ENCODE results near the gene FERMT2.
A peak's percentile ranks its signal among the peaks of the same experiment; 100 is the strongest.

The FERMT2 gene

DNA sequence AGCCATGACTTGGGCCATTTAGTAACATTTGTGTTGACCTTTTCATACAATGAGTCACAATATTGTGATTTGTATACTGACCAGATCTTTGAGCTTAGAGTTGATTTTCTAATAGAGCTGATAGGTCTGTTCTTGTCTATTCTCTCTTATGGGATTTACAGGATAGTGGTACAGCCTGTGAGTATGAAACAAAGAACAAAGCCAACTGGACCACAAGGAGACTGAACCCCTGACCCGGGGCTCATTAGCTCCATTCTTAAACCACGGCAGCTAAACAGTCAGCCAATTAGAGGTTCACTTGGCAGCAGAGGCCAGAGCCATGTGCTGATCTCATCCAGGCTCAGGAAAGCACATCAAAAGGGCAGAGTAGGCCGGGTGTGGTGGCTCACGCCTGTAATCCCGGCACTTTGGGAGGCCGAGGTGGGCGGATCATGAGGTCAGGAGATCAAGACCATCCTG is 100.4 kb downstream of the FERMT2 start:
- H3K27me3 Mint-ChIP-seq, result no peaks in the 10 kb centered on the region
- H3K4me3 Mint-ChIP-seq, result no peak overlapping the region
- H3K27ac Mint-ChIP-seq, result no peak overlapping the region
- H3K36me3 Mint-ChIP-seq (ENCODE audit: low read depth), result no peaks in the 10 kb centered on the region
- no peaks in the 10 kb centered on the region for H3K4me1 Mint-ChIP-seq
- no peak for ATAC-seq
- H3K9me3 Mint-ChIP-seq, result no peaks in the 10 kb centered on the region
- DNase-seq, result no peak

DNA sequence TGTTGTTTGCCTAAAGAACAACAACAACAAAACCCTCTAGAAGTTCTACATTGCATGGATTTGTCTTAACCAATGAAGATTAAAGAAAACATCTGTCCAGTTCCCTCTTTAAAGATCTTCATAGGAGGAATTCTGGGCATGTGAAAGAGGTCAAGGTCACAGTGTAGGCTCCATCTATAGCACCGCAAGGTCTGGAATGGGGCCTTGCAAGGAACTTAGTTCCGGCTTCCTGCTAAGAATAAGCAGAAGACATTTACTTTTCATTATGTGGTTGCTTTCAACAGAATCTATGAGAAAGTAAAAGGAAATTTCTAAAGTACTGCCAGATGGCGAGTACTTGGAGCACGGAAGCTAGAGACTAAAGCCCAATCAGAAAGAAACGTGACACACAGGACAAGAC is 102.2 kb downstream of the FERMT2 start:
- no peak overlapping the region for H3K4me3 Mint-ChIP-seq
- DNase-seq (no peak), ATAC-seq (no peak)
- H3K9me3 Mint-ChIP-seq, result no peaks in the 10 kb centered on the region
- H3K27ac Mint-ChIP-seq, result no peak overlapping the region
- no peaks in the 10 kb centered on the region for H3K27me3 Mint-ChIP-seq
- H3K36me3 Mint-ChIP-seq (ENCODE audit: low read depth), result no peaks in the 10 kb centered on the region
- no peaks in the 10 kb centered on the region for H3K4me1 Mint-ChIP-seq

DNA sequence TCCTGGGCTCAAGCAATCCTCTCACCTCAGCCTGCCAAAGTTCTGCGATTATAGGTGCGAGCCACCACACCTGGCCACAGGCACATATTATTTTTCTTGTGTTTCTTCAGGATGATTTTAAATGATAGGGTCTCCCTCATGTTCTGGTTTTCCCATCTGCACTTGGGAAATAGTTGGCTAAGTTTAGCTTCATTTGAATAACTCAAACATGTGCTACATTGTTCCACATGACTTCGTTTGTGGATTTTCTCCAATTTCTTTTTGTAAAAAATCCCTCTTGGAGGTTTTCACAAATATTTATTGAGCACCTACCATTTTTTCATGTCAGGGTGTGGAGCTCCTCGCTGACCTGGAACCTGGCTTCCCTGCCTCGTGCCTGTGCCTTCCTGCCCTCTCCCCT is 104.3 kb downstream of the FERMT2 start:
- DNase-seq, result no peak
- Mint-ChIP-seq H3K36me3 (ENCODE audit: low read depth) (no peaks in the 10 kb centered on the region), H3K27me3 (no peaks in the 10 kb centered on the region), H3K4me1 (no peaks in the 10 kb centered on the region), H3K27ac (peak overlapping the region; percentile 9), H3K9me3 (no peaks in the 10 kb centered on the region), H3K4me3 (no peak overlapping the region)
- ATAC-seq, result no peak

DNA sequence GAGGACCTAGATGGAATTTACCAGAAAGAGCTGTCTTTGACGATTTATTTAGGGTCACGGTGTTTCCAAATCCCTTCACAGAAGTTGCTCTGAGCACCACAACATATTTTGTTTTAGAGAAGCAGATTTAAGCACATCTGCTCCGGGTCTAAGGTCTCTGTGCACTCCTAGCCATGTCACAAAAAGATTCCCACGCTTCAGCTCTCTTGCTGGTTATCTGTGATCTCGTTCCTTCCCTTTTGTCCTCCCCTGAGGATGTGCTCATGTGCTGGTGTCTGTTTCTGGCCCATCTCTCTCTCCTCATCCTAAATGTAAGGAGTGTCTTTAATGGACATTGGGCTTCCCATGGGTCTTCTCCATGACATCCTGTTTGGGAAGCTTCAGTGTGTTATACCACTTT is 105.8 kb downstream of the FERMT2 start:
- Mint-ChIP-seq H3K9me3 (no peaks in the 10 kb centered on the region), H3K36me3 (ENCODE audit: low read depth) (no peaks in the 10 kb centered on the region), H3K4me3 (no peak overlapping the region), H3K4me1 (no peaks in the 10 kb centered on the region), H3K27ac (no peak overlapping the region), H3K27me3 (no peaks in the 10 kb centered on the region)
- ATAC-seq, result no peak
- no peak for DNase-seq

DNA sequence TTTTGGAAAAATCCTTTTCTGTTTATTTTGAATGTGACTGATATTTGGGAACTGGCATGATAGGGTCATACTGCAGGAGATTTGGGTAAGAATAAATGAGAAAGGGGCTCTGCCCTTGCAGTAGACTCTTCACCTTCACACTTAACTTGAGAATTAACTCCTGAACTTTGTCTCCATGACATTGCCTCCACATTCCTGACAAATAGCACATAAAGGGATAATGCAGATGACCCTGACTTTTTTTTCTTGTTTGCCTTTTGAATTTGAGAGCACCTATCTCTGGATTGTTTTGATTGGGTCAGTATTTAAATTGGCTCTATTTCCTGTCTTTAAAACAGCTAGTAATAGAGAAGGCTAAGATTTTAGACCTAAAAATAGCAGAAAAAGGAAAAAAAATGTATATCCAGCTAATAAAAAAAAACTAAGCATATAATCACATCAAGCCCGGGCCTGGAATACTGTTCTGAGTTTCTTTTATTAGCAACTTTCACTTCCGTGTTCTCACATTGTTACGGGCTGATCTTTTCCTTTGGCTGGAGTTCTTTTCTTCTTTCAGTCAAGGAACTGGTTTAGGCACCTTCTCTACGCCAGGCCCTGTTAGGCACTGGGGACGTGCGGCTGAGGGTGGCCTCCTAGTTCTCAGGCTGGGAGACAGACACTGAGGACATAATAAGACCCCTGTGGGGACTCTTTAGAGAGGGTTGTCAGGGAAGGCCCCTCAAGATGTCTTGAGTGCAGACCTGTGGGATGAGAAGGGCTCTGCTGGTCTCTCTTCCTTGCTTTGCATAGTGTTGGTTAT is 106.4 kb downstream of the FERMT2 start:
- ATAC-seq, result no peak
- no peak for DNase-seq
- no peaks in the 10 kb centered on the region for H3K4me1 Mint-ChIP-seq
- H3K4me3 Mint-ChIP-seq, result no peak overlapping the region
- H3K9me3 Mint-ChIP-seq, result no peaks in the 10 kb centered on the region
- H3K36me3 Mint-ChIP-seq (ENCODE audit: low read depth), result no peaks in the 10 kb centered on the region
- no peaks in the 10 kb centered on the region for H3K27me3 Mint-ChIP-seq
- no peak overlapping the region for H3K27ac Mint-ChIP-seq

DNA sequence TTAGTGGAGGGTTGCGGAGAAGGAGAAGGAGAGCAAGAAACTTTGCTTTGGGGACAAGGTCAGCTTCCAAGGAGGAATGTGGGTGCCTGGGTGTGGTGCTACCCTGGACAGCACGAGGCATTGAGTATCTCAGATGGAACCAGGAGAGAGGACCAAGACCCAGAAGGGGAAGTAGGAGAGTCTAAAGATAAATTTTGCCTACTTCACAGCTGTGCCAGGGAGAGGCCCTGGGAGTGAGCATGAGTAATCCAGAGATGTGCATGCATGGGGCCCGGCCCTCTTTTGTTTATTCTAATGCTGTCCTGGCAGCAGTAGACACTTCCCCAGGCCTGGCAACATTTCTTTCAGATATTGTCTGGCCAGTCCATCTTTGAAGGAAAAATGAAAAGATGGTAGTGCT is 110.0 kb downstream of the FERMT2 start:
- Mint-ChIP-seq H3K4me1 (no peaks in the 10 kb centered on the region), H3K36me3 (ENCODE audit: low read depth) (no peaks in the 10 kb centered on the region), H3K27me3 (no peaks in the 10 kb centered on the region), H3K9me3 (no peaks in the 10 kb centered on the region), H3K27ac (no peak overlapping the region), H3K4me3 (no peak overlapping the region)
- no peak for DNase-seq
- no peak for ATAC-seq

DNA sequence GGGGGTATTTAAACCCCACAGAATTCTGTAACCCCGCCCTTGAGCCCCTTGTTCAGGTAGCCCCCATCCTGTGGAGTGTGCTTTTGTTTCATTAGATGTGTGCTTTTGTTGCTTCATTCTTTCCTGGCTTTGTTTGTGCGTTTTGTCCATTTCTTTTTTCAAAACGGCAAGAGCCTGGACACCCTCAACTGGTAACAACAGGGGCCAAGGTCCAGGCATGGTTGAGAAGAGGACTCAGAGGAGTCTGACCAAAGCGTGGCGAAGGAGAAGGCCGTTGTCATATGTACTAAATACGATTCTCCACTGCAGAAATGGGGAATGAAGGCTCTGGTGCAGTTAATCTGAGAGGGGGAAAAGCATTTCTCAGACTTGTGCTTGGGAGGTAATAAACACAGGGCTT is 113.4 kb downstream of the FERMT2 start:
- no peaks in the 10 kb centered on the region for H3K36me3 Mint-ChIP-seq (ENCODE audit: low read depth)
- no peak overlapping the region for H3K4me3 Mint-ChIP-seq
- no peak for DNase-seq
- no peak for ATAC-seq
- H3K27ac Mint-ChIP-seq, result no peak overlapping the region
- no peaks in the 10 kb centered on the region for H3K9me3 Mint-ChIP-seq
- no peaks in the 10 kb centered on the region for H3K4me1 Mint-ChIP-seq
- H3K27me3 Mint-ChIP-seq, result no peaks in the 10 kb centered on the region

DNA sequence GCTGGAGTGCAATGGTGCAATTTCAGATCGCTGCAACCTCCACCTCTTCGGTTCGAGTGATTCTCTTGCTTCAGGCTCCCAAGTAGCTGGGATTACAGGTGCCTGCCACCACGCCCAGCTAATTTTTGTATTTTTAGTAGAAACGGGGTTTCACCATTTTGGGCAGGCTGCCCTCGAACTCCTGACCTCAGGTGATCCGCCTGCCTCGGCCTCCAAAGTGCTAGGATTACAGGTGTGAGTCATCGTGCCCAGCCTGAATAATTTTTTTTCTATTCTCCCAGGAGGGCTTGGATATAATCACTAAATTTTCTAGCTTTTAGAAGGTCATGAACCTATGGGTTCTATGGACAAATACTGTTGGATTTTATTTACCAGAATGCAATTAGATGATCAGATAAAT is 114.8 kb downstream of the FERMT2 start:
- H3K4me3 Mint-ChIP-seq, result no peak overlapping the region
- H3K27me3 Mint-ChIP-seq, result no peaks in the 10 kb centered on the region
- ATAC-seq, result no peak
- H3K9me3 Mint-ChIP-seq, result no peaks in the 10 kb centered on the region
- H3K36me3 Mint-ChIP-seq (ENCODE audit: low read depth), result no peaks in the 10 kb centered on the region
- H3K27ac Mint-ChIP-seq, result no peak overlapping the region
- DNase-seq, result no peak
- no peaks in the 10 kb centered on the region for H3K4me1 Mint-ChIP-seq

DNA sequence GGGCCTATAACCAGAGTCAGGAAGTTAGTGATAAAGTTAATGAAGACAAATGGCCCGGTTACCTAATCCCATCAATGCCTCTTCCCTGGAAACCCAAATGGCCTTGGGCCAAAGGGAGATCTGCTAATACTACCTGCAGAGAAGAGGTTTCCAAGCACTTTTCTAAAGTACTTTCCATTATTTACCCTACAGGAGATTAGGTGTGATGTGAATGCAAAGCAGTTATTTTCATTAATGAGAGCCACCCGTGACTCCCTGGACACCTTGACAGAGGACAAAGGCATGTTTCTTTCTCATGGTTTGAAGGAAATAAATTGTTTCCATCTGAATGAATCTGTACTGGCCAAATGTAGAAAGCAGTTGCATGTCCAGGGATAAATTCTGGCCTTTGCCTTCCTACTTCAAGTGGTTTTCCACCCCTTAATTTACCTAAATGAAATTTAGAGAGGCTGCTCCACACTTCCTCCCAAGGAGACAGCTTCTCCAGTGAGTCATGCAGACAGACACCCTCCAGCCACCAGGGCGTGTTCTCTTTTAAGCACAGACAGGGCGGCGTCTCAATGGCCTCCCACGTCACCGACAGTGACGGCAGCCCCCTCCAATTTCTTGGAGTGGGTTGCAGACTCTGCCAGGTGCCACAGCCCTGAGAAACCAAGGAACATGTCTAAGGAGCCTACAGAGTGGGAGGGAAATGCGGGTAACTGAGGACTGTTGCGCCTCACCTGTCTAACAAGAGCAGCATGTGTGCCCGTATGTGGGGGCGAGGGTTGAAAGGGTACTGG is 115.5 kb downstream of the FERMT2 start:
- DNase-seq (no peak), ATAC-seq (no peak)
- Mint-ChIP-seq H3K4me3 (no peak overlapping the region), H3K36me3 (ENCODE audit: low read depth) (no peaks in the 10 kb centered on the region), H3K27ac (no peak overlapping the region), H3K9me3 (no peaks in the 10 kb centered on the region), H3K27me3 (no peaks in the 10 kb centered on the region), H3K4me1 (no peaks in the 10 kb centered on the region)

DNA sequence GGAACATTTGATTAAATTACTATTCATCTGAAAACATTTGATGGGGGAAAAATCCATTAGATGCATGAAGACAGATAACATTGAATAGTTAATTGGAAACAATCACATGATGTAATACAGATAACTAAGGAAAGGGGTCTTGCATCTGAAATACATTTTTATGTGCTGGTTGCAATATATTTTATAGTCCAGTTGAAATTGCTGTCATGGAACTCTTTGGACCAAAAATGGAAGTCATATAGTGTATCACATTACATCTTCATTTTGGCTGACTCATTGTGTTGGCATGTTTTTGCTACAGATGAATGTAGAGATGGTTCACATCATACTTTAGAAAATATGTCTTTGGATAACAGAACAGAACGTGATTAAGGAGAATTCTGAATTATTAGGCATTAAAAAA is 116.4 kb downstream of the FERMT2 start:
- Mint-ChIP-seq H3K36me3 (ENCODE audit: low read depth) (no peaks in the 10 kb centered on the region), H3K9me3 (no peaks in the 10 kb centered on the region), H3K27ac (no peak overlapping the region), H3K4me1 (no peaks in the 10 kb centered on the region), H3K27me3 (no peaks in the 10 kb centered on the region), H3K4me3 (no peak overlapping the region)
- DNase-seq (no peak), ATAC-seq (no peak)

DNA sequence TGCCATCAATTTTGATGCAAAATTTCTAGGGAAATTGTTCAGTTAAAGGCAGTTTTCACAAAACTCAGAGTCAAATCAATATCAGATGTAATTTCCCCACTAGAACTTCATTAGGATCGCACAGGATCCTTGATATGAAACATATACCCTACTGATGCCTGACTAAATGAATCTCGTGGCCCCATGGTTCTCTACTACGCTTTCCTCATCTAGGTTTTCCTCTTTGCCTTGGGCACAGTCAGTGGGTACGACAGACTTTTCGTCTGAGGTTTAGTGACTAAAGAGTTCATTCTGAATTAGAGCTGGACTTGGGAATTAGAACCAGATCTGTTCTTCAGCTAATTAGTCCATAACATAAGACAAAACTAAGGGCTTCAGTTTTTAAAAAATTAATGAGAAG is 117.0 kb downstream of the FERMT2 start:
- DNase-seq (no peak), ATAC-seq (no peak)
- Mint-ChIP-seq H3K4me1 (no peaks in the 10 kb centered on the region), H3K36me3 (ENCODE audit: low read depth) (no peaks in the 10 kb centered on the region), H3K27me3 (no peaks in the 10 kb centered on the region), H3K27ac (no peak overlapping the region), H3K9me3 (no peaks in the 10 kb centered on the region), H3K4me3 (no peak overlapping the region)

DNA sequence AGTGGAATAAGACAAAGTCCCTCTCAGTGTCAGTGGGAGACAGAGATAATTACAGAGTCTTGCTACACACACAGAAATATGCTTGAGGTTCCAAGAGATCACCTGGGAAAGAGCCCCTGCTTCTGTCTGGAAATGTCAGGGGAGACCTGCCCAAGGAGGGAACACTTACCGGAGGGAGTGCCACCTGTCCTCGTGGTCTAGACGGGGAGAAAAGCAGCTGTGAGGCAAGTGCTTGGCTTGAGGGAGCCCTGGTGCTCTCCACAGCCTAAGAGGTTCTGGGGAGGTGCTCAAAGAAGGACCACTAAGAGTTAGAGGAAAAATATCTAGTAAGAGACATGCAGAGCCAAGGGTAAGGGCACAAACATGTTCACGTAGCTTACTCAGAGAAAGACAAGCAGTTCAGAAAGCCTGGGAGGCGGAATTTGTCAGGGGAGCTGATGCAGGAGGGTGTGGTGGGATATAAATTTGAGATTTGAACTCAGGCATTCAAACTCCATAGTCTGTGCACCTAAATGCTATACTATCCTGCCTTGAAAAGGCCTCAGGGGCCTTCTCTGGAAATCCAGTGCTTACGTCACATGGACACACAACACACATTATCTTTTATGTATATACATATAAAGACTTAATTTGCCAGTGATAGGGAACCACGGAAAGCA is 121.2 kb downstream of the FERMT2 start:
- Mint-ChIP-seq H3K27ac (no peak overlapping the region), H3K9me3 (no peaks in the 10 kb centered on the region), H3K4me1 (no peaks in the 10 kb centered on the region)

DNA sequence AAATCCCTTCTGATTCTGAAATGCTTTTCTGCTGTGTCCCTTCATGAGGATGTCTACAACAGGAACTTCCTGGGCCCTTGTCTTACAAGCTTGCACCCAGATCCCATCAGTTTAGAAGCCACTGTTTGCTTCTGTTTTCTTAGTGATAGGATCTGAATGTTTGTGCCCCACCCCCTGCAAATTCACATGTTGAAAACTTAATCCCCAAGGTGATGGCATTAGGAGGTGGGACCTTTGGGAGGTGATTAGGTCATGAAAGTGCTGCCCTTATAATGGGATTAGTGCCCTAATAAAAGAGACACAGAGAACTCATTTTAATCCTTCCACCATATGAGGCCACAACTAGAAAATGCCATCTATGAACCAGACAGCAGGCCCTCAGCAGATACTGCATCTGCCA is 123.4 kb downstream of the FERMT2 start:
- ATAC-seq, result no peak
- Mint-ChIP-seq H3K9me3 (no peaks in the 10 kb centered on the region), H3K27ac (no peak overlapping the region), H3K4me3 (no peak overlapping the region), H3K36me3 (ENCODE audit: low read depth) (no peaks in the 10 kb centered on the region), H3K27me3 (peaks cover 4% of the 10 kb centered on the region), H3K4me1 (peaks cover 3% of the 10 kb centered on the region)
- no peak for DNase-seq

More for the DNA sequence above, 121.2 kb downstream of the FERMT2 start:
- ATAC-seq, result no peak
- H3K4me3 Mint-ChIP-seq, result no peak overlapping the region
- no peaks in the 10 kb centered on the region for H3K27me3 Mint-ChIP-seq
- no peaks in the 10 kb centered on the region for H3K36me3 Mint-ChIP-seq (ENCODE audit: low read depth)
- DNase-seq, result no peak

DNA sequence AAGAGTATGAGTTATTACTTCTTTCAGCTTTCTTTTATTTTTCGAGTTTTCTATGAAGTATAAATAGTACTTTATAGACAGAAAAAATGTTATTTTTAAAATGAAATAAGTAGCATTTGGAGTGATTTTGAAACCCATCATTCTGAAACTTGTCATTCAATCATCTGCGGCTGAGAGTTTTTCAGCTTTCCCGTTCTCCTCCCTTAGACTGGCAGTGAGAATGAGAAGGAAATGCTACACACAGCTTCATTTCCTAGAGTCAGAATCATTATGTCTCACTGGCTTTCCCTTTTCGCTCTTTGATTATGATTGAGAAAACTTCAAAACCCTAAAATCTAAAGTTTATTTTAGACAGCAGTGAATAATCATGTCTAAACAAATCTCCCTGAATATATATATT is 125.8 kb downstream of the FERMT2 start:
- H3K4me3 Mint-ChIP-seq, result no peak overlapping the region
- no peaks in the 10 kb centered on the region for H3K36me3 Mint-ChIP-seq (ENCODE audit: low read depth)
- H3K4me1 Mint-ChIP-seq, result peaks cover 3% of the 10 kb centered on the region
- H3K9me3 Mint-ChIP-seq, result no peaks in the 10 kb centered on the region
- H3K27ac Mint-ChIP-seq, result no peak overlapping the region
- ATAC-seq, result no peak
- H3K27me3 Mint-ChIP-seq, result peaks cover 4% of the 10 kb centered on the region
- DNase-seq, result no peak

DNA sequence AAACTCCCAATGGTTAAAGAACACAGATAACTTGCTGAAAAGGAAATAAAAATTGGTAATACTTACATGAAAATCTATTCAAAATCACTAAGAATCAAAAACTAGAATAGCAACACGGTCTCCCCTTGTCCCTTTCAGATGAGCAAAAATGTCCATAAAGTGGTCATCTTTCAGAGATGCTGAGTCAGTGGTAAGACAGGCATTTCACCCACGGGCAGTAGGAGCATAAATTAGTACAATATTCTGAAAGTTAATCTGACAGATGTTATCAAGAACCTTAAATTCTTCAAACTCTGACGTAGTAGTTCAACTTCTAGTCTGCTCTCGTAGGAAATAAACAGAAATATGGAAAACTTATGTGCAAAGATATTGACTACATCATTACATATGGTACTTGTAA is 126.4 kb downstream of the FERMT2 start:
- Mint-ChIP-seq H3K36me3 (ENCODE audit: low read depth) (no peaks in the 10 kb centered on the region), H3K4me3 (no peak overlapping the region), H3K27ac (no peak overlapping the region), H3K27me3 (peaks cover 4% of the 10 kb centered on the region), H3K4me1 (peaks cover 3% of the 10 kb centered on the region), H3K9me3 (no peaks in the 10 kb centered on the region)
- ATAC-seq (no peak), DNase-seq (no peak)
